Activated B cell treated with CpG ODN at 0.5 μM for 24 hours (primary cell): ENCODE measurements around the gene UBE2Q1. TPM values are rescaled to one million over a fixed set of nuclear protein-coding genes. Genes with fewer than 3 reads are reported as not detected.
A peak's percentile ranks its signal among the peaks of the same experiment; 100 is the strongest.

Source experiments
- ATAC-seq: fragments of 200-7000 bp; cut with Tn5 transposase; one replicate; pipeline ENCODE4 v1.10.0; 2021; ENCODE audit warnings: low read depth, mild to moderate bottlenecking, moderate library complexity
- CTCF ChIA-PET: fragments of 350-600 bp; sonication (Branson Sonifier 250); formaldehyde crosslinking; loops from one replicate; lab custom pipeline; 2021; ENCODE audit warnings: antibody characterized with exemption; lab: Charles Lee
- POLR2A ChIA-PET: fragments of 350-600 bp; sonication (Branson Sonifier 250); formaldehyde crosslinking; loops from one replicate; lab custom pipeline; 2021; ENCODE audit warnings: antibody characterized with exemption; lab: Charles Lee
- DNase-seq: peaks from one replicate; pipeline ENCODE4 v3.0.0; 2022
- H3K27ac Mint-ChIP-seq: one replicate; pipeline ENCODE4 v1.8.0; 2020; ENCODE audit warnings: mixed read lengths
- H3K27me3 Mint-ChIP-seq: one replicate; pipeline ENCODE4 v1.8.0; 2021; ENCODE audit warnings: mixed read lengths
- H3K36me3 Mint-ChIP-seq: one replicate; pipeline ENCODE4 v1.8.0; 2021; ENCODE audit warnings: low read depth, mixed read lengths
- H3K4me1 Mint-ChIP-seq: one replicate; pipeline ENCODE4 v1.8.0; 2021; ENCODE audit warnings: mixed read lengths
- H3K4me3 Mint-ChIP-seq: one replicate; pipeline ENCODE4 v1.8.0; 2020; ENCODE audit warnings: mild to moderate bottlenecking, mixed read lengths
- H3K9me3 Mint-ChIP-seq: one replicate; pipeline ENCODE4 v1.8.0; 2020; ENCODE audit warnings: mixed read lengths
- CTCF ChIP-seq: fragments of 200-600 bp; IDR thresholded peaks from one replicate; pipeline ENCODE4 v1.8.0; 2022; ENCODE audit warnings: antibody characterized with exemption, mild to moderate bottlenecking
- intact Hi-C: fragments of 100-400 bp; cut with micrococcal nuclease; formaldehyde crosslinking; loops from one replicate; pipeline ENCODE4 v1.15.1; 2024
- total RNA-seq: library from RNA; stranded (reverse); gene quantifications from 2 replicates; pipeline ENCODE4 v1.2.3, GENCODE V29; 2022

Gene UBE2Q1
- total RNA-seq, 1 donor from 2014 or later, result 104 TPM

DNA sequence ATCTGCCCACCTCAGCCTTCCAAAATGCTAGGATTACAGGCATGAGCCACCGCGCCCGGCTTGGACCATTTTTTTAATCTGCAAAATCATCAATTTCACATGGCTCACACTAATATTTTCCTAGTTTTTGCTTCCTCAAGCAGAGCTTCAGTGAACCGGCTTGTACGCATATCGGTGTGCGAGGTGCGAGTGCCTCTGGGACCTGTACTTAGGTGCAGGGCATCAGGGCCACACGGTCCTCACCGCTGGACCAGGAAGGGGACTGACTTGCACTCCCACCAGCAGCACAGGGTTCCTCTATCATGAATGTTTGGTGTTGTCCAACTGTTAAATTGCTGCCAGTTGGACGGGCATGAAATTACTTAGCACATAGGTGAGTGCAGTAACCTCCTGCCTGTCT lies 40.8 kb downstream of the UBE2Q1 start:
- TF ChIP-seq CTCF, result no peak
- ChIA-PET CTCF (no interaction called here), POLR2A (no interaction called here)
- intact Hi-C loops, result no loop called here
- H3K9me3 Mint-ChIP-seq, result no peaks in the 10 kb centered on the region
- no peaks in the 10 kb centered on the region for H3K4me1 Mint-ChIP-seq
- H3K27me3 Mint-ChIP-seq, result peaks cover 27% of the 10 kb centered on the region
- no peak overlapping the region for H3K4me3 Mint-ChIP-seq
- H3K36me3 Mint-ChIP-seq, result no peaks in the 10 kb centered on the region
- no peak overlapping the region for H3K27ac Mint-ChIP-seq
- no peak for ATAC-seq
- no peak for DNase-seq

- CTCF ChIA-PET, result no interaction called here
- Mint-ChIP-seq H3K36me3 (no peaks in the 10 kb centered on the region), H3K27me3 (peaks cover 25% of the 10 kb centered on the region), H3K4me3 (no peak overlapping the region), H3K27ac (no peak overlapping the region), H3K9me3 (no peaks in the 10 kb centered on the region), H3K4me1 (no peaks in the 10 kb centered on the region)
- POLR2A ChIA-PET, result no interaction called here
- DNase-seq (no peak), ATAC-seq (no peak)
- intact Hi-C loops, result no loop called here
- TF ChIP-seq CTCF, result no peak
Observed at GRCh38 chr1:154514066-154514553, 44.4 kb downstream of the UBE2Q1 start.

DNA sequence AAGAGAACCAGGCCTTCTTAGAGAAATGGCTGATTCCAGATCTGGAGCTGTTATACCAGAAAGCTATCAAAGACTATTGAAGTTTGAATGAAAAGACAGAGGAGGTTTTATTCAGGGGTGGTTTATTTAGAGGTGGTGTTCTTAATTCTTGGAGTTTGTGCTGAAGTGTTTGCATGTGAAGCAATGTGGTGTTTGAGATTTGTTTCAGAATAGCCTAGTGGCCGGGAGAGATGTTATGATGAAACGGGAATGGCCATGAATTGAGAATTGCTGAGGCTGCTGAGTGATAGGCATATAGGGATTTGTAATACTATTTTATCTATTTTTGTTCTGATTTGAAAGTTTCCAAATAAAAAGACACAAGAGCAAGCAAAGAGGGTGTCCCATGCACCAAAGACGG lies 45.7 kb downstream of the UBE2Q1 start:
- no peaks in the 10 kb centered on the region for H3K36me3 Mint-ChIP-seq
- DNase-seq, result no peak
- no peak overlapping the region for H3K4me3 Mint-ChIP-seq
- intact Hi-C loops, result no loop called here
- no peak overlapping the region for H3K27ac Mint-ChIP-seq
- ChIA-PET POLR2A (interaction anchor here (0.5 kb wide), 1 partner anchor 929 kb away, joined by 6 read pairs; no protein-coding TSS in a partner anchor), CTCF (interaction anchor here (1.6 kb wide), 1 partner anchor 33 kb away, joined by 3 read pairs; no protein-coding TSS in a partner anchor)
- TF ChIP-seq CTCF, result no peak
- H3K9me3 Mint-ChIP-seq, result no peaks in the 10 kb centered on the region
- ATAC-seq, result no peak
- no peaks in the 10 kb centered on the region for H3K4me1 Mint-ChIP-seq
- H3K27me3 Mint-ChIP-seq, result peaks cover 30% of the 10 kb centered on the region

GRCh38 chr1:154503898-154504297 lies 54.6 kb downstream of the UBE2Q1 start:
- CTCF ChIA-PET, result no interaction called here
- Mint-ChIP-seq H3K9me3 (peaks cover 2% of the 10 kb centered on the region), H3K27me3 (peaks cover 43% of the 10 kb centered on the region), H3K4me1 (peaks cover 4% of the 10 kb centered on the region), H3K27ac (no peak overlapping the region), H3K4me3 (no peak overlapping the region), H3K36me3 (no peaks in the 10 kb centered on the region)
- ATAC-seq, result no peak
- POLR2A ChIA-PET, result no interaction called here
- intact Hi-C loops, result no loop called here
- TF ChIP-seq CTCF, result no peak
- no peak for DNase-seq

DNA sequence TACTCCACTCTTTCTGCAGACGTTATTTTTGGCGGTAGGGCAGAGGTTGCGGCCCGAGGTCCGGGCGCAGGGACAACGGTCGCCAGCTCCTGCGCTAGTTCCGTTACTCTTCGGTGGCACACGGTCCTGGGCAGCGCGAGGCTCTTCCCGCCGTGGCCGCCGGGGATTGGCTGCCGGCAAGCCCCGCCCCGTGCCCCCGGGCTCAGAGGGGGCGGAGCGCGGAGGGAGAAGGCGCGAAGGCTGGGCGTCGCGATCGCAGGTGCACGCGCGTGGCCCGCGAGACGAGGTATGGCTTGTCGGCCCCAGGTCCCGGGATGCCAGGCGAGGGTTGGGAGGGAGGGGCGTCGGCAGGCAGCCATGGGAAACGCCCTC lies 55.7 kb downstream of the UBE2Q1 start:
- ChIA-PET POLR2A (interaction anchor here (1.3 kb wide), 1 partner anchor 10 kb away, joined by 5 read pairs; no protein-coding TSS in a partner anchor), CTCF (no interaction called here)
- ATAC-seq (no peak), DNase-seq (no peak)
- intact Hi-C loops, result no loop called here
- Mint-ChIP-seq H3K27ac (no peak overlapping the region), H3K9me3 (peaks cover 2% of the 10 kb centered on the region), H3K27me3 (peaks cover 34% of the 10 kb centered on the region), H3K4me3 (peak overlapping the region; percentile 58), H3K36me3 (no peaks in the 10 kb centered on the region), H3K4me1 (peaks cover 8% of the 10 kb centered on the region)
- TF ChIP-seq CTCF, result no peak
